IMR-90 (cell line): Measurements from ENCODE around the gene KCNQ1. TPM values are rescaled to one million over a fixed set of nuclear protein-coding genes. Genes with fewer than 3 reads are reported as not detected.

Source experiments
- ATAC-seq: fragments of 200-7000 bp; cut with Tn5 transposase; 2 replicates; pipeline ENCODE4 v1.9.1; 2020; ENCODE audit warnings: low read depth, mild to moderate bottlenecking, moderate library complexity
- BruUV-seq: library from RNA; stranded (reverse); fragments of 400-500 nt; replicated peaks from 2 replicates; lab custom pipeline; 2021; lab: Mats Ljungman, UMichigan
- CTCF ChIA-PET: fragments of 300-600 bp; formaldehyde crosslinking; extraction: SDS; loops from one replicate; lab custom pipeline; 2021; ENCODE audit warnings: antibody characterized with exemption; lab: Yijun Ruan, JAX
- POLR2A ChIA-PET: fragments of 300-600 bp; sonication (Branson Sonifier 250); formaldehyde crosslinking; loops from one replicate; lab custom pipeline; 2022; ENCODE audit warnings: antibody characterized with exemption; ENCODE audit not compliant: unreplicated experiment; lab: Charles Lee
- DNase-seq: peaks from one replicate; pipeline ENCODE4 v3.0.0; 2013
- H2AFZ ChIP-seq: replicated peaks from 2 replicates; pipeline ENCODE3; 2013; ENCODE audit warnings: low read length, mild to moderate bottlenecking; ENCODE audit not compliant: poor library complexity
- H2AK5ac ChIP-seq: 2 replicates; pipeline ENCODE4 v1.6.1; 2013; ENCODE audit warnings: low read depth, low read length, inconsistent platforms
- H2AK9ac ChIP-seq: replicated peaks from 2 replicates; pipeline ENCODE3; 2013; ENCODE audit warnings: mild to moderate bottlenecking, low read depth, low read length, moderate library complexity; ENCODE audit not compliant: poor library complexity
- H2BK120ac ChIP-seq: 2 replicates; pipeline ENCODE4 v1.6.1; 2013; ENCODE audit warnings: low read depth, low read length, inconsistent platforms
- H2BK15ac ChIP-seq: 3 replicates; pipeline ENCODE4 v1.6.1; 2013; ENCODE audit warnings: low read depth, low read length, inconsistent platforms
- H2BK20ac ChIP-seq: 2 replicates; pipeline ENCODE4 v1.6.1; 2013; ENCODE audit warnings: low read depth, mild to moderate bottlenecking, inconsistent platforms, low read length, moderate library complexity
- H2BK5ac ChIP-seq: 2 replicates; pipeline ENCODE4 v1.6.1; 2013; ENCODE audit warnings: mild to moderate bottlenecking, low read depth, low read length, inconsistent platforms; ENCODE audit not compliant: poor library complexity, severe bottlenecking
- H3K14ac ChIP-seq: replicated peaks from 2 replicates; pipeline ENCODE4 v1.6.1; 2013; ENCODE audit warnings: low read depth, low read length, inconsistent platforms
- H3K18ac ChIP-seq: 2 replicates; pipeline ENCODE4 v1.6.1; 2013; ENCODE audit warnings: low read depth, low read length, control low read depth
- H3K23ac ChIP-seq: 2 replicates; pipeline ENCODE4 v1.6.1; 2013; ENCODE audit warnings: low read depth, low read length, inconsistent platforms
- H3K27ac ChIP-seq: 2 replicates; pipeline ENCODE4 v1.5.1; 2013; ENCODE audit warnings: mild to moderate bottlenecking, control low read depth, low read length; ENCODE audit not compliant: insufficient read depth
- H3K27me3 ChIP-seq: 2 replicates; pipeline ENCODE4 v1.6.1; 2013; ENCODE audit warnings: low read length; ENCODE audit not compliant: control insufficient read depth, insufficient read depth
- H3K36me3 ChIP-seq: 2 replicates; pipeline ENCODE4 v1.6.1; 2013; ENCODE audit warnings: low read length, mixed read lengths; ENCODE audit not compliant: control insufficient read depth, insufficient read depth
- H3K4ac ChIP-seq: 2 replicates; pipeline ENCODE4 v1.6.1; 2013; ENCODE audit warnings: low read depth, low read length, inconsistent platforms
- H3K4me1 ChIP-seq: 2 replicates; pipeline ENCODE4 v1.6.1; 2013; ENCODE audit warnings: low read length, mixed read lengths; ENCODE audit not compliant: control insufficient read depth, insufficient read depth
- H3K4me2 ChIP-seq: 2 replicates; pipeline ENCODE4 v1.6.1; 2013; ENCODE audit warnings: low read depth, mild to moderate bottlenecking, control low read depth, low read length, moderate library complexity
- H3K4me3 ChIP-seq: 2 replicates; pipeline ENCODE4 v1.5.1; 2013; ENCODE audit warnings: low read depth, mild to moderate bottlenecking, control low read depth, low read length, moderate library complexity; ENCODE audit not compliant: insufficient read depth
- H3K56ac ChIP-seq: 2 replicates; pipeline ENCODE4 v1.6.1; 2013; ENCODE audit warnings: low read length, inconsistent platforms; ENCODE audit not compliant: insufficient read depth; ENCODE audit errors: extremely low read depth
- H3K79me1 ChIP-seq, 2 experiments: 2 replicates each; pipeline ENCODE4 v1.6.1; 2013; ENCODE audit warnings: low read length in 2 of 2, inconsistent platforms in 1 of 2, low read depth in 1 of 2
- H3K9ac ChIP-seq: 2 replicates; pipeline ENCODE4 v1.6.1; 2013; ENCODE audit warnings: low read depth, low read length, control low read depth
- H3K9me1 ChIP-seq: 2 replicates; pipeline ENCODE4 v1.6.1; 2013; ENCODE audit warnings: low read length, inconsistent platforms; ENCODE audit not compliant: insufficient read depth
- H3K9me3 ChIP-seq: 2 replicates; pipeline ENCODE4 v1.6.1; 2013; ENCODE audit warnings: low read length; ENCODE audit not compliant: control insufficient read depth, insufficient read depth
- H4K20me1 ChIP-seq: 2 replicates; pipeline ENCODE4 v1.6.1; 2013; ENCODE audit warnings: low read length, inconsistent platforms; ENCODE audit not compliant: insufficient read depth
- H4K5ac ChIP-seq: 2 replicates; pipeline ENCODE4 v1.6.1; 2013; ENCODE audit warnings: mild to moderate bottlenecking, low read depth, low read length, control low read depth
- H4K8ac ChIP-seq, 2 experiments: 2 replicates each; pipeline ENCODE4 v1.6.1; 2013; ENCODE audit warnings: low read depth in 2 of 2, low read length in 2 of 2, control low read depth in 1 of 2, inconsistent platforms in 1 of 2
- H4K91ac ChIP-seq: 2 replicates; pipeline ENCODE4 v1.6.1; 2013; ENCODE audit warnings: low read depth, low read length, inconsistent platforms; ENCODE audit not compliant: insufficient read depth
- BHLHE40 ChIP-seq: fragments of 150-350 bp; IDR thresholded peaks from 2 replicates; pipeline ENCODE4 v1.6.1; 2016; ENCODE audit warnings: mild to moderate bottlenecking, low read depth, low read length
- CEBPB ChIP-seq: IDR thresholded peaks from 2 replicates; pipeline ENCODE4 v1.6.1; 2012; ENCODE audit warnings: low read depth, low read length, improper control_type of control experiment
- MAZ ChIP-seq: IDR thresholded peaks from 2 replicates; pipeline ENCODE4 v1.6.1; 2012; ENCODE audit warnings: low read depth, mild to moderate bottlenecking, low read length, improper control_type of control experiment, moderate library complexity, borderline replicate concordance
- MXI1 ChIP-seq: IDR thresholded peaks from 2 replicates; pipeline ENCODE4 v1.6.1; 2012; ENCODE audit warnings: low read depth, mild to moderate bottlenecking, low read length, moderate library complexity, borderline replicate concordance
- NFE2L2 ChIP-seq: fragments of 150-350 bp; IDR thresholded peaks from 2 replicates; pipeline ENCODE4 v1.6.1; 2016; ENCODE audit warnings: low read depth, mild to moderate bottlenecking, low read length
- POLR2A ChIP-seq: IDR thresholded peaks from 2 replicates; pipeline ENCODE4 v1.6.1; 2012; ENCODE audit warnings: mild to moderate bottlenecking, low read depth, low read length
- RAD21 ChIP-seq: IDR thresholded peaks from 2 replicates; pipeline ENCODE4 v1.6.1; 2012; ENCODE audit warnings: low read length, improper control_type of control experiment
- RCOR1 ChIP-seq: IDR thresholded peaks from 2 replicates; pipeline ENCODE4 v1.6.1; 2012; ENCODE audit warnings: mild to moderate bottlenecking, low read length, improper control_type of control experiment; ENCODE audit not compliant: insufficient replicate concordance
- SMC3 ChIP-seq: fragments of 150-350 bp; IDR thresholded peaks from 2 replicates; pipeline ENCODE4 v1.6.1; 2016; ENCODE audit warnings: low read depth, mild to moderate bottlenecking, antibody characterized with exemption, low read length, moderate library complexity
- USF2 ChIP-seq: fragments of 150-350 bp; IDR thresholded peaks from 2 replicates; pipeline ENCODE4 v1.6.1; 2017; ENCODE audit warnings: mild to moderate bottlenecking, antibody characterized with exemption, low read length, low read depth
- WGBS, 2 experiments: methylation state at CpG; one replicate each; pipeline versions ENCODE4 v1.1.5 to v1.1.7; 2013; ENCODE audit warnings: missing lambda C conversion rate in 2 of 2; ENCODE audit not compliant: insufficient read length in 1 of 2; ENCODE audit errors: extremely low coverage in 2 of 2; 5-methylcytosine and 5-hydroxymethylcytosine counted together
- dilution Hi-C: fragments of 300-500 bp; cut with HindIII; formaldehyde crosslinking; loops from one replicate; pipeline ENCODE4 v1.14.3; 2018; ENCODE audit warnings: low sequenced_read_pairs; ENCODE audit not compliant: unreplicated experiment
- in situ Hi-C: fragments of 300-500 bp; cut with MboI; formaldehyde crosslinking; loops from 3 replicates; pipeline ENCODE4 v1.14.3; 2019; ENCODE audit warnings: low sequenced_read_pairs, inconsistent platforms, mixed read lengths
- intact Hi-C: fragments of 100-400 bp; cut with micrococcal nuclease; formaldehyde crosslinking; loops from 2 replicates; pipeline ENCODE4 v1.10.0; 2022
- polyA plus RNA-seq, 3 experiments: library from polyadenylated mRNA; depleted of rRNA; stranded (reverse); fragments of >200 nt; gene quantifications; 2 replicates each; pipeline ENCODE4 v1.2.3, GENCODE V29; 2012; ENCODE audit warnings: low replicate concordance in 1 of 3
- total RNA-seq: library from RNA; depleted of rRNA; stranded (reverse); fragments of >200 nt; gene quantifications from 2 replicates; pipeline ENCODE4 v1.2.3, GENCODE V29; 2012
- TF ChIP-seq, protein P1 (sequence below): fragments of 150-350 bp; IDR thresholded peaks from 2 replicates; pipeline ENCODE4 v1.6.1; 2016; ENCODE audit warnings: low read depth, mild to moderate bottlenecking, low read length, moderate library complexity, borderline replicate concordance
- TF ChIP-seq, protein P2 (sequence below): conservative IDR thresholded peaks from 2 replicates; pipeline ENCODE4 v1.5.1; 2012; ENCODE audit warnings: mild to moderate bottlenecking, low read depth, low read length, improper control_type of control experiment

Gene KCNQ1
- total and polyA plus RNA-seq, 2 of the 4 experiments (the other 2 are of a cell fraction), result 0.07 TPM; not detected in 1

- Histone ChIP-seq H2BK20ac (no peak overlapping the region), H3K4me1 (no peaks in the 10 kb centered on the region), H3K23ac (no peak overlapping the region), H3K9me1 (no peaks in the 10 kb centered on the region), H2AK5ac (no peak overlapping the region), H3K79me1 (no peaks in the 10 kb centered on the region), H2AK9ac (no peak overlapping the region), H2AFZ (no peak overlapping the region), H3K56ac (no peak overlapping the region), H3K4ac (no peak overlapping the region), H4K8ac (no peak overlapping the region), H3K9ac (no peak overlapping the region), H3K9me3 (no peaks in the 10 kb centered on the region), H4K5ac (no peak overlapping the region), H2BK15ac (no peak overlapping the region), H3K4me3 (no peak overlapping the region), H3K27me3 (peaks cover 11% of the 10 kb centered on the region; the same call in 1 of the 2 replicates), H4K20me1 (no peaks in the 10 kb centered on the region), H3K4me2 (no peak overlapping the region), H4K91ac (no peak overlapping the region), H3K14ac (no peak overlapping the region), H2BK5ac (no peak overlapping the region), H3K36me3 (no peaks in the 10 kb centered on the region), H3K27ac (no peak overlapping the region), H3K18ac (no peak overlapping the region), H2BK120ac (no peak overlapping the region)
- ChIA-PET POLR2A (no interaction called here), CTCF (interaction anchor here (0.7 to 1.3 kb wide), 2 partner anchors 107 to 121 kb away, joined by 3 read pairs; no protein-coding TSS in a partner anchor)
- dilution Hi-C loops, result no loop called here
- TF ChIP-seq, protein P1, sequence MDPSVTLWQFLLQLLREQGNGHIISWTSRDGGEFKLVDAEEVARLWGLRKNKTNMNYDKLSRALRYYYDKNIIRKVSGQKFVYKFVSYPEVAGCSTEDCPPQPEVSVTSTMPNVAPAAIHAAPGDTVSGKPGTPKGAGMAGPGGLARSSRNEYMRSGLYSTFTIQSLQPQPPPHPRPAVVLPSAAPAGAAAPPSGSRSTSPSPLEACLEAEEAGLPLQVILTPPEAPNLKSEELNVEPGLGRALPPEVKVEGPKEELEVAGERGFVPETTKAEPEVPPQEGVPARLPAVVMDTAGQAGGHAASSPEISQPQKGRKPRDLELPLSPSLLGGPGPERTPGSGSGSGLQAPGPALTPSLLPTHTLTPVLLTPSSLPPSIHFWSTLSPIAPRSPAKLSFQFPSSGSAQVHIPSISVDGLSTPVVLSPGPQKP, result no peak
- TF ChIP-seq RCOR1 (no peak), CEBPB (no peak), BHLHE40 (no peak), USF2 (no peak), MXI1 (no peak), RAD21 (no peak), SMC3 (no peak), POLR2A (no peak), NFE2L2 (no peak), MAZ (no peak)
- TF ChIP-seq, protein P2, sequence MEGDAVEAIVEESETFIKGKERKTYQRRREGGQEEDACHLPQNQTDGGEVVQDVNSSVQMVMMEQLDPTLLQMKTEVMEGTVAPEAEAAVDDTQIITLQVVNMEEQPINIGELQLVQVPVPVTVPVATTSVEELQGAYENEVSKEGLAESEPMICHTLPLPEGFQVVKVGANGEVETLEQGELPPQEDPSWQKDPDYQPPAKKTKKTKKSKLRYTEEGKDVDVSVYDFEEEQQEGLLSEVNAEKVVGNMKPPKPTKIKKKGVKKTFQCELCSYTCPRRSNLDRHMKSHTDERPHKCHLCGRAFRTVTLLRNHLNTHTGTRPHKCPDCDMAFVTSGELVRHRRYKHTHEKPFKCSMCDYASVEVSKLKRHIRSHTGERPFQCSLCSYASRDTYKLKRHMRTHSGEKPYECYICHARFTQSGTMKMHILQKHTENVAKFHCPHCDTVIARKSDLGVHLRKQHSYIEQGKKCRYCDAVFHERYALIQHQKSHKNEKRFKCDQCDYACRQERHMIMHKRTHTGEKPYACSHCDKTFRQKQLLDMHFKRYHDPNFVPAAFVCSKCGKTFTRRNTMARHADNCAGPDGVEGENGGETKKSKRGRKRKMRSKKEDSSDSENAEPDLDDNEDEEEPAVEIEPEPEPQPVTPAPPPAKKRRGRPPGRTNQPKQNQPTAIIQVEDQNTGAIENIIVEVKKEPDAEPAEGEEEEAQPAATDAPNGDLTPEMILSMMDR, result no peak
- BruUV-seq, result no TSS peak
- in situ Hi-C loops, result loop anchor here (5.0 to 10.0 kb wide), 2 partner anchors 106 to 469 kb away; no protein-coding TSS in a partner anchor
- intact Hi-C loops, result no loop called here
- no peak for ATAC-seq
- no peak for DNase-seq
- no CpG with 5 or more reads among the region's 13 CpGs for WGBS, 2 experiments
Observed at GRCh38 chr11:2426221-2426620, 18.6 kb upstream of the KCNQ1 start.
